WERI-Rb-1 (cell line): ENCODE measurements around the gene ZDHHC22.

Experiments used
- DNase-seq: peaks from one replicate; pipeline ENCODE4 v3.0.0-alpha.2; 2020
- H3K27ac ChIP-seq: fragments of 250-450 bp; sonication (Bioruptor Pico); 2 replicates; pipeline ENCODE4 v1.5.1; 2020; ENCODE audit warnings: mild to moderate bottlenecking, moderate library complexity
- H3K27me3 ChIP-seq: fragments of 250-450 bp; sonication (Bioruptor Pico); 2 replicates; pipeline ENCODE4 v1.5.1; 2021; ENCODE audit warnings: mild to moderate bottlenecking, low read depth, moderate library complexity; ENCODE audit not compliant: insufficient read depth, severe bottlenecking
- H3K36me3 ChIP-seq: fragments of 250-450 bp; sonication (Bioruptor Pico); 2 replicates; pipeline ENCODE4 v1.5.1; 2020; ENCODE audit warnings: mild to moderate bottlenecking, moderate library complexity
- H3K4me3 ChIP-seq: 2 replicates; pipeline ENCODE4 v1.5.1; 2011; ENCODE audit warnings: low read depth, mild to moderate bottlenecking, control low read depth, low read length
- H3K9me3 ChIP-seq: fragments of 250-450 bp; sonication (Bioruptor Pico); 2 replicates; pipeline ENCODE4 v1.5.1; 2021; ENCODE audit warnings: mild to moderate bottlenecking, moderate library complexity; ENCODE audit not compliant: severe bottlenecking
- TF ChIP-seq, protein P1 (sequence below): IDR thresholded peaks from 2 replicates; pipeline ENCODE4 v1.5.1; 2011; ENCODE audit warnings: low read depth, mild to moderate bottlenecking, control low read depth, inconsistent platforms, low read length

ZDHHC22 gene

DNA sequence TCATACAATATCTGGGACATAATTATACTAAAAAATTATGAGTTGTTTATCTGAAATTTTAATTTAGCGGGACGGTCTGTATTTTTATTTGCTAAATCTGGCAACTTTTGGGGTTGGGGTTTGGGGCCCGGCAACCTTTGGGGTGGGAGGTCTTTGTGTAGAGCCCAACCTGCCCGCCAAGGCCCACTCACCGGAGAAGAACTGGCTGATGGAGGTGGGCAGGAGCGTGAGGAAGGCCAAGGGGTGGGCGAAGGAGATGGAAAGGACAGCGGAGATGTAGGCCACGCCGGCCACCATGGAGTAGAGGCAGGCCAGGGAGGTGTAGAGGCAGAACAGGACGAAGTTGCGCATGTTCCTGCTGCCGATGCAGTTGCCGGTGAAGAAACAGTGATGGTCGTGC lies 2.6 kb downstream of the ZDHHC22 start:
- no peak overlapping the region for H3K27ac ChIP-seq
- H3K9me3 ChIP-seq = no peaks in the 10 kb centered on the region
- H3K27me3 ChIP-seq = no peaks in the 10 kb centered on the region
- H3K4me3 ChIP-seq = no peak overlapping the region
- TF ChIP-seq, protein P1, sequence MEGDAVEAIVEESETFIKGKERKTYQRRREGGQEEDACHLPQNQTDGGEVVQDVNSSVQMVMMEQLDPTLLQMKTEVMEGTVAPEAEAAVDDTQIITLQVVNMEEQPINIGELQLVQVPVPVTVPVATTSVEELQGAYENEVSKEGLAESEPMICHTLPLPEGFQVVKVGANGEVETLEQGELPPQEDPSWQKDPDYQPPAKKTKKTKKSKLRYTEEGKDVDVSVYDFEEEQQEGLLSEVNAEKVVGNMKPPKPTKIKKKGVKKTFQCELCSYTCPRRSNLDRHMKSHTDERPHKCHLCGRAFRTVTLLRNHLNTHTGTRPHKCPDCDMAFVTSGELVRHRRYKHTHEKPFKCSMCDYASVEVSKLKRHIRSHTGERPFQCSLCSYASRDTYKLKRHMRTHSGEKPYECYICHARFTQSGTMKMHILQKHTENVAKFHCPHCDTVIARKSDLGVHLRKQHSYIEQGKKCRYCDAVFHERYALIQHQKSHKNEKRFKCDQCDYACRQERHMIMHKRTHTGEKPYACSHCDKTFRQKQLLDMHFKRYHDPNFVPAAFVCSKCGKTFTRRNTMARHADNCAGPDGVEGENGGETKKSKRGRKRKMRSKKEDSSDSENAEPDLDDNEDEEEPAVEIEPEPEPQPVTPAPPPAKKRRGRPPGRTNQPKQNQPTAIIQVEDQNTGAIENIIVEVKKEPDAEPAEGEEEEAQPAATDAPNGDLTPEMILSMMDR = no peak
- no peaks in the 10 kb centered on the region for H3K36me3 ChIP-seq
- no peak for DNase-seq

DNA sequence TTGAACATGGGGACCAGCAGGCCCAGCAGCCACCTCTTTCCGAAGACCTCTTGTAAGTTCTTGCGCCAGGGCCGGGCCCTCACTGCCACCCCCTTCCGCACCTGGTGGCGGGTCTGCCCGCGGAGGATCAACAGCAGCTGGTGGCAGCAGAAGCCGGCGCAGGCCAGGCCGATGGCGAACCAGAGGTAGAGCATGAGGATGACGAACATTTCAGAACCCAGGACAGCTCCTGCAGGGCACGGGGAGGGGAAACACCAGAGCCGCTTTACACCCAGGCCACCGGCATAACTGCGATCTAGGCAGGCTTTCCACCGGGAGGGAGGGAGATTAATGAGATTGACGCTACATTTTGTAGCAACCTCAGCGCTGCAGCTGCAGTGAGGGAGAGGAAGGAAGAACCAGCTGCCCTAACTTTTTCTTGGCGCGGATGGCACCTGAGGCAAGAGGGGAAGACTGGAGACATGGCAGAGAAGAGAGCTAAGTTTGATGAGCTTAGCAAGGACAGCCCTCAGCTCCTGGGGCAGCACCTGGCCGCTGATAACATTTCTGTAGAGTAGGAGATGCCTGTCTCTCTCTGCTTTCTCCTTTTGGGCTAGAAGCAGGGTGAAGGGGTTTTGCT lies 7.8 kb downstream of the ZDHHC22 start:
- Histone ChIP-seq H3K4me3 (no peak overlapping the region), H3K9me3 (no peaks in the 10 kb centered on the region), H3K27ac (no peak overlapping the region), H3K27me3 (no peaks in the 10 kb centered on the region), H3K36me3 (no peaks in the 10 kb centered on the region)
- TF ChIP-seq, protein P1 = no peak
- DNase-seq = no peak

DNA sequence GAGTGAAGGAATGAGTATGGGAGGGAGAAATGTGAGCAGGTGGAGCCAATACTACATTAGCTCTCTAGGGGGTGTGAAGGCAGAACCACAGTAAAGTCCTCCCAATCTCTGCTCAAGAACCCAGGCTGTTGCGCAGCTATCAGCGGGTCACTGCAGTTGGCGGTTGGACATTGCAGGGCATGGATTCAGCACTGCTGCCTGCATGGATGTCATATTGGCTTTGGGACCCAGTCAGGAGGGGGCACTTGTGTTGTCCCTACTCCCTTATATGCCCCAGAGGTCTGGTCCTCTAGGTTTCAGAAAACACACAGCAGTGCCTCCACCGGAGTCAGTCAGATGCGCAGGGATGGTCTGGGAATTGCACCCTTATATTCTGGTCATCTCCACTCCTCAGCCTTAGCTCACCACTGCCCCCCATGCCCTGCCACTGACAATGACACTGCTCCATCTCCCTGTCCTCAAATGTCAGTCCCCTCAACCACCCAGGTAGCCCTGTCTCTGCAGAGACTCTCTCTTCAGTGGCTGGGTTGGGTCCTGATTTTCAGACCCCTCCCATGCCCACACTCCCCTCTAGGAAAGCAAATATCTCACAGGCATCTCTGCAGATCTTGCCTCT lies 9.6 kb downstream of the ZDHHC22 start:
- Histone ChIP-seq H3K27me3 (no peaks in the 10 kb centered on the region), H3K27ac (no peak overlapping the region), H3K9me3 (no peaks in the 10 kb centered on the region), H3K36me3 (no peaks in the 10 kb centered on the region), H3K4me3 (no peak overlapping the region)
- TF ChIP-seq, protein P1 = peak; percentile 64
- no peak for DNase-seq

DNA sequence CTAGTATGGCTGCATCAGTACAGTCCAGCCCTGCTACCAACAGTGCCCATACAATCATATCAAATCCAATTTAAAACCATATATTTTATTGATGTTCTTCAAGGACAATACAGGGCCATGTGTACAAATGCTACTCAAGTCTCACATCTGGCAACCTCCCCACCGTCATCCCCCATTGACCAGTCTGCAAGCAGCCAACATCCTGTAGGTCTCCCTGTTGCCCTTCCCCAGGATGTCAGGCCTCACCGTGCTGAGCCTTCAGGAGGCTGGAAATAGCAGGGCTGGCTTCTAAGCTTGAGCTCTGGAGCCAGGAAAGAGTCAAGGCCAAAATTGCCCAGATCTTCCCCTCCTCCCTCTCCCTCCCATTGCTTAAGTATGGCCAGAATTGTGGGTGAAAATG lies 10.4 kb downstream of the ZDHHC22 start:
- Histone ChIP-seq H3K9me3 (no peaks in the 10 kb centered on the region), H3K36me3 (no peaks in the 10 kb centered on the region), H3K27me3 (no peaks in the 10 kb centered on the region), H3K27ac (no peak overlapping the region), H3K4me3 (no peak overlapping the region)
- TF ChIP-seq, protein P1 = no peak
- no peak for DNase-seq

DNA sequence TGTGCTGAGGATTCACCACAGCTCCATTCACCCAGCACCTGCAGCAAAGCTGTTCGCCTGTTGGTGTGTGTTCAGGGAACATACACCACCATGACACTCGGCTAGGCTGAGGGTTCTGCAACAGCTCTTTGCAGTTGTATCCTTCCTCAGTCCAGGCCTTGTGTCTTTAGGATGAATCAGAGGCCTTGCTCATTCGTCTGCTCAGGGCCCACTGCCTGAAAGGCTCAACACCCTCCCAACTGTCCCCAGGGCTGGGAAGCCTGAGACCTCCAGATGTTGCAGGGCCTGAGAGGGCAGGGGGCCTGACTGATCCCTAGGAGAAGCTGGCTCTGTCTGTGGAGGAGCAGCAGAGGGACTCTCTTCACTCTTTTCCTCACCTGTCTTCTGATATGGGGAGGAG lies 11.2 kb downstream of the ZDHHC22 start:
- Histone ChIP-seq H3K27ac (no peak overlapping the region), H3K27me3 (no peaks in the 10 kb centered on the region), H3K36me3 (no peaks in the 10 kb centered on the region), H3K9me3 (no peaks in the 10 kb centered on the region), H3K4me3 (no peak overlapping the region)
- DNase-seq = no peak
- TF ChIP-seq, protein P1 = no peak
